K562 treated with DMSO at 1 percent for 12 hours (cell line): ENCODE measurements around the gene POU4F1. TPM values are rescaled to one million over a fixed set of nuclear protein-coding genes. Genes with fewer than 3 reads are reported as not detected.

Source experiments
- total RNA-seq: library from RNA; unstranded; fragments of 300-600 nt; gene quantifications from 2 replicates; pipeline ENCODE4 v1.2.3, GENCODE V29; 2022; ENCODE audit not compliant: insufficient read depth

Gene POU4F1
- 1.3 and 3.1 TPM in 2 replicates for total RNA-seq

GRCh38 chr13:78603240-78603957 lies at the start of gene POU4F1:
Gene POU4F1 (minus strand): TSS chr13:78603552. CDS start chr13:78603326, 226 bp downstream.

Other genes starting within 250 kb of the POU4F1 start
- gene OBI1, start 55.6 kb upstream of the POU4F1 start, total RNA-seq: 3.0 and 10.0 TPM in 2 replicates